ENCODE data around the gene MND1.

The MND1 gene, protein sequence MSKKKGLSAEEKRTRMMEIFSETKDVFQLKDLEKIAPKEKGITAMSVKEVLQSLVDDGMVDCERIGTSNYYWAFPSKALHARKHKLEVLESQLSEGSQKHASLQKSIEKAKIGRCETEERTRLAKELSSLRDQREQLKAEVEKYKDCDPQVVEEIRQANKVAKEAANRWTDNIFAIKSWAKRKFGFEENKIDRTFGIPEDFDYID

DNA sequence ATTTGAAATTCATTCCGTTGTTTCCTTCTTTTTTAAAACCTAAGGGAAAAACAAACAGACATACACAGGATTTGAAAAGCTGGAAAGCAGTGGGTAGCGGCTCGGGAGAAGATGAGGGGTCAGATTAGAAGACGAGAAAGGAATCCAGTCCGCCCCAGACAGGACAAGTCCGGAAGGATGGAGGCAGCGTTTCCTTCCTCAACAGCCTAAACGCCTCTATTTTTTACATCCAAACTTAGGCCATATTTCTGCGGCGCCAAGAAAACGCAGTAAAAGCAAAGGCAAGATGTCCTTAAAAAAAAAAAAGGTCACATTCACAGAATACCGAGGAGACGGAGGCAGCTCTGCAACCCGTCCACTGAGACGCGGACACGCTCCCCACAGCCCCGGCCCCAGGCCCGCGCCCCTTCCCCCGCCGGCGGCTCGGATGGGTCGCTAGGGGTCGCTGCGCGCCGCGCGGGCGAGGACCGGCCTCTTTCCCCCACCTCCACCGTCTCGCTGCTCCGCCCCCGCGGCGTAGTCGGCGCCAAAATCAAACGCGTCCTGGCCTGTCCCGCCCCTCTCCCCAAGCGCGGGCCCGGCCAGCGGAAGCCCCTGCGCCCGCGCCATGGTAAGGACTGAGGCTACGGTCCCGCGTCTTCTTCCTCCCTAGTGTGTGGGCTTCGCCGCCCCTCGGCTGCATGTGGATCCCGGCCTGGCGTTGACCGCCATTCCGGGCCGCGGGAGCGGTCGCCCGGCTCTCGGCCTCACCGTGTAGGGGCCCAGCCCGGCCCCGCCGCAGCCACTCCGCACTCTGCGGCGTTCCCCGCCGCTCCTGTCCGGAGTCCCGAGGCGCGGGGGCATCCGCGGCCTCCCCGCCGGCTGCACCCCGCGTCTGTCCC lies at the start of gene MND1:
TSS of gene MND1 (plus strand) at position 558 of the 881 bp plus-strand sequence. CDS start at position 608, 50 bp downstream.
- peak; percentile 94 for DNase-seq (ENCODE audit: low spot score)

DNA sequence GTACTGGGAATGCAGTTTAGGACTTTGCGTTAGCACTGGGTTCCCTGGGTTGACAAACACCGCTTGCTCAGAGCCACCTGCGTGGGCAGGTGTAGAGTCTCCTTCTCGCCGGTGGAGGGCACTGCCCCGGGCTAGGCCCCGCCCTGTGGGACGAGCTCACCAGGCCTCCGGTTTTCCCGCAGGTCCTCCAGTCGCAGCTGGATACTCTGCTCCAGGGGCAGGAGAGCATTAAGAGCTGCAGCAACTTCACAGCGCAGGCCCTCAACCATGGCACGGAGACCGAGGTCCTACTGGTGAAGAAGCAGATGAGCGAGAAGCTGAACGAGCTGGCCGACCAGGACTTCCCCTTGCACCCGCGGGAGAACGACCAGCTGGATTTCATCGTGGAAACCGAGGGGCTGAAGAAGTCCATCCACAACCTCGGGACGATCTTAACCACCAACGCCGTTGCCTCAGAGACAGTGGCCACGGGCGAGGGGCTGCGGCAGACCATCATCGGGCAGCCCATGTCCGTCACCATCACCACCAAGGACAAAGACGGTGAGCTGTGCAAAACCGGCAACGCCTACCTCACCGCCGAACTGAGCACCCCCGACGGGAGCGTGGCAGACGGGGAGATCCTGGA lies 49.2 kb upstream of the MND1 start:
- DNase-seq (ENCODE audit: low spot score) = no peak

DNA sequence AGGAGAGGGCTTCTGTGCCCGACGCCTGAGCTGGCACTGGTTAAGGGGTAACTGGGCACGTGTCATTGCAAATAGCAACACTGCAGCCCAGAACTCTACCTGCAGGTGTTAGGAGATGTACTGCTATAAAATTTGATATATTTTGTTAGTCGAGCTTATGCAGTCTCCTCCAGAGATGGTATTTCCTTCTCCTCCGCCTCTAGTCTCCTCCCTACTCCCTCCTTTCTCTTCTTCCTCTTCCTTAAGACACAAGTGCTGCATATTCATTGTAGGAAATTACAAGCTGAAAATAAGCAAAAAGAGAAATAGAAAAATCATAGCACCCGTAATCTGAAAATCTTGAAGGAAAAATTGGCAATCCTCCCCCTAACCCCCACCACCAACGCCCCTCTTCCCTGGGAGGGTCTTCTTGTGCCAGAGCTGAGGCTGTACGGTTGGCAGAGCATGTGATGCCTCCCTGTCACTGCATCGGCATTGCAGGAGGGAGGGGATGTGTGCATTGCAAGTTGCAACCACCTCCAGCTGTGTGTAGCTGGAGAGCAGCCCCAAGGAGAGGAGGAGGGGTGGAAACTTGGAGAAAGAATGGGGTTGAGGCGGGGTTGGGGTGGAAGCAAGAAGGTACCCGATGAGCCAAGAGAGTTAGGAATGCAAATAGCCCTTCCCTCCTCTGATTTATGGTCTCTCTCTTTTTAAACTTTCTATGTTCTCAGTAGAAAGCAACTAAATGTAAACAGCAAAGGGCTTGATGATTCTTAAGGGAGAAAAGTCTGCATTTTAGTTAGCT lies 48.3 kb upstream of the MND1 start:
- no peak for DNase-seq (ENCODE audit: low spot score)

DNA sequence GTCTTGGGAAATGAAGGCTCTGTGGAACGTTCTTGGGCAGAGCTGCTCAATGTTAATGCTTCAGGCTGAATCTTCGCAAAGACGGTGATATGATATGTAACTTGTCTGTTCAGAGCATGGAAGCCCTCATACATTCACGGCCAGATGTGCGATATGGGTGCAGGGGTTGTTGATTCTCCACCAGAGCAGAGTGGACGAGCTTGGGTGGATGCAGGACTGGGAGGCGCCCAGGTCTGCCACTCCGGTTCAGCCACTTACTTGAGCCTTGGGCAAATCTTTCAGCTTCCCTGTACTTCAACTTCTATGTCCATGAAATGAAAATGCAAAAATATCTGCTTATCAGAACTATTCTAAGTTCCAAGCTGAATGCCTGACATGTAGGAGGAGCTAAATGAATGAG lies 47.4 kb upstream of the MND1 start:
- no peak for DNase-seq (ENCODE audit: low spot score)

DNA sequence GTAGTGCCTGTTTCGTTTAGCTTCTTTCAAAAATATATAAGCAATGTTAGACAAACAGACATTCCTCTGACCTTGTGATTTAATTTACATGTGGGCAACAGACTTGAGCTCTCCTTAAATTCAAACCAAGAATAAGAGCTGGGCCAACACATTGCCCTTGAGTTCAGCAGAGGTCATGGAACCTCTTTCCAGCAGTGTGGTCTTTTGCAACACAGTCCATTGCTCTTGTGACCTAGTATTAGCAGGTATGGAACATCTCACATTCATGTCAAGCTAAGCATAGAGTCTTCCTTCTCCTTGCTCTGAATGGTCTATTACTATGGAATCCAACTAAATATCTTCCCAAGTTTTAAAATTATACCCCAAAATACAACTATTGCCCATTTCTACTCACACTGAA lies 33.7 kb upstream of the MND1 start:
- no peak for DNase-seq (ENCODE audit: low spot score)

DNA sequence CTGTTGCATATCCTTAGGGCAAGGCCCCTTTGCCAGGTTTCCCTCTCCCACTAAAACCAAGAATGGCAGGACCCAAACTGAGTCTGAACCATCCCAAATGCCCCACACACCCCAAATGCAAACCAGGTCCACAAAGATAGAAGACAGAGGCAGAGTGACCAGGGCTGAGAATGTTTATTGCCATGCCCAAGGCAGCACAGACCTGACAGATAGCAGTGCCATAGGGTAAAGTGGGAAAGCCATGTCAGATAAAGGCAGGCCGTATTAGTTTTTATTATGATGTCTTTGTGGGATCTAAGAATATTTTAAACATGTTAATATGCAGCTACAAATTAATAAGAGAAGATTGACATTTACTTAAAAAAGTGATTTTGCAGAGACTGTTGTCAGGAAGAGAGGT lies 29.6 kb upstream of the MND1 start:
- no peak for DNase-seq (ENCODE audit: low spot score)

DNA sequence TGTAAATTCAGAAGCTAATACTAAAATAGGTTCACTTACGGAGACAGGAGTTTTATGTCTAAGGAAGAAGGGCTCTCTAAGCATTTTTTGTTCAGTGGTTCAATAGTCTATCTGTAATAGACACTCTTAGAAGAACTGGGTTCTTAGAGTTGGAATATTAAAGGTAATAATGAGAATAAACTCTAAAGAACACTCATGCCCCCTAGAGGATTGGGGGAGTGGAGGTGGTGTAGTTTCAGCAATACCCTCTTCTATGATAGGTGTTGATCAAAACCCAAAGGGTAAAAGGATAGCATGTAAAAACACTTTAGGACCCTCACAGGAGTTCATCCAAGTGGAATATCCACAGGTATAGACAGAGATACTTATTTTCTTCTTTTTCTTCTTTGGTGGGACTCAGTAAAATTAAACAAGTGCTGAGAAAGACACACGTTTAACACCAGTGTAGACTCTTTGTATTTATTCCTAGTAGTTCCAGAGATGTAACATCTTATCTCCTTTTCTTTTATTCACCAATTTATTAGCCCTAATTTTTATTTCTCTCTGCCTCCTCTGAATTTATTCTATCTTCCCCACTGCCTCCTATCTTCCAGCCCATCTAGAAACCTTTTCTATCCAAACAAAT lies 25.7 kb upstream of the MND1 start:
- peak; percentile 39 for DNase-seq (ENCODE audit: low spot score)

DNA sequence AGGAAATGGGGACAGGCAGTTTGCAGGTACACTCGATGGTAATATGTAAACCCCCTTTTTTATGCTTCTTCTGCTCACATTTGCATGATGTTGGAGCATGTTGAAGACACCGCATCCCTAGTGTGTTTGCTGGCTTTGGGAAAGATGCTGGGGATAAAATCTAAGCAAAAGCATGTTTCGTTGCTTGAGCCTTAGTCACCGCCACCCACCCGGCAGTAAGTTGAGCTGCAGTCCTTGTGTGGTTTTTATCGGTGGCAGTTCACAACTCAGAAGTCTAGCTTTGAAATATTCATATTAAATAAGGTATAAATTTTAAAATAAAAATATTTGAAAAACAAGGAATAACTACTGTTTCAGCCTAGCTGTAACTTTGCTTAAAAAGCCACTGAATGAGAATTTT lies 21.7 kb upstream of the MND1 start:
- no peak for DNase-seq (ENCODE audit: low spot score)

DNA sequence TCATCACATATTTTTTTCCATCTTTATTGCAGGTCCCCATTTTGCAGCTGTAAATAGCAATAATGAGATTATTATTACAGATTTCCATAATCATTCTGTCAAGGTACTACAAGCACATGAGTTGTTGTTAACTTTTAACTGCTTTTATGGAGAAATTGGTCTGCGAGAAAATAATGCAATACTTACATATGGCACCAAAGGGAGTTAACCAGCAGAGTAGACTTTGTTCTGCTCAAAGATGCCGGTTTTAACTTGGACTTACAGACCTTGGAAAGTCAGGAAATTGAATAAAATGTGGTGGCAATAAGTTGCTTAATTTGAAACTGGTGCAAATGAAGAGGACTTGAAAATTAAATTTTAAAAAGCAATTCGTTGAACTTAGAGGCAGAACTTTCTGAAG lies 20.4 kb upstream of the MND1 start:
- no peak for DNase-seq (ENCODE audit: low spot score)

DNA sequence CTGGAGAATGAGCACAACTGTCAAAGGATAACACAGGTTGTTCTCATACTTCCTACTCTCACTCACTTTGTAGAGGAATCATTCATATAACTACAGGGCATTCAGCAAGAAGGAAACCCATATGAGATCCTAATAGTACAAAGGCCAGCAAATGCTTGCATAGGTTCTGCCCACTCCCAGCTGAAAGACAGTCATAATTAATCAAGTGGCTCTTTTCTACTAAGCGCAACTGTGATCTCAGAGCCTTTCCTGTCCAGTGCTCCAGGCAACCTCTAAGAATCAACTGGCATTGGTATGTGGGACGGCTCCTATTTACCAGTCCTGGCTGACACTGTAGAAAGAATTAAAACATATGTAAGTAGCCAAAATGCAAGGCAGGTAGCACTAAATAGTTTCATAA lies 18.9 kb upstream of the MND1 start:
- DNase-seq (ENCODE audit: low spot score) = no peak

DNA sequence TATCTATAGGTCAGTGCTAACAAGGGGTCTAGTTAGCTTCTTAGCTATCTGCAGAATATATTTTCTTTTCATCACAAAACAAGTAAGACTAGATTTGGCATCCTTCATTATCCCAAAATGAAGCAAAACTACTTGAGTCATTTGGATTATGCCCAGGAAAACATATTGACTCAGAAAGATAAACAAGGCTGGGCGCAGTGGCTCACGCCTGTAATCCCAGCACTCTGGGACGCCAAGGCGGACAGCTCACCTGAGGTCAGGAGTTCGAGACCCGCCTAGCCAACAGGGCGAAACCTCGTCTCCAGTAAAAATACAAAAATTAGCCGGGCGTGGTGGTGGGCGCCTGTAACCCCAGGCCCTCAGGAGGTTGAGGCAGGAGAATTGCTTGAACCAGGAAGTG lies 18.0 kb upstream of the MND1 start:
- no peak for DNase-seq (ENCODE audit: low spot score)

DNA sequence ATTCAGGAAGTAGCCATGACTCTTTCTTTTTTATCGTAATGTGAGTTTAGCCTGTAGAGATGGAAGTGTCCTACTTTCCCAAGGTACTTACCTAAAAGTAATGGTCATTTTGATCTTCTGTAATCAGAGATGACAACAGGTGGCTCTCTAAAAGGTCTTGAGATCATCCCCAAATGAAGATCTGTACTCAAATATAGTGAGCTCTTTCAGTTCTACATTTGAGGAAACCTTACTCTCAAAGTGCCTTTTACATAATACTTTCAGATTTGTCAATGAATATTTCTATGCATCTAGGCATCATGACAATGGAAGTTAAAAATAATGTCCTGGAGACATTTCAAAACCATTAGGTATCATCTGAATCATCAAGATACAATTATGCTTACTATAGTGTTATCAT lies 17.2 kb upstream of the MND1 start:
- no peak for DNase-seq (ENCODE audit: low spot score)

DNA sequence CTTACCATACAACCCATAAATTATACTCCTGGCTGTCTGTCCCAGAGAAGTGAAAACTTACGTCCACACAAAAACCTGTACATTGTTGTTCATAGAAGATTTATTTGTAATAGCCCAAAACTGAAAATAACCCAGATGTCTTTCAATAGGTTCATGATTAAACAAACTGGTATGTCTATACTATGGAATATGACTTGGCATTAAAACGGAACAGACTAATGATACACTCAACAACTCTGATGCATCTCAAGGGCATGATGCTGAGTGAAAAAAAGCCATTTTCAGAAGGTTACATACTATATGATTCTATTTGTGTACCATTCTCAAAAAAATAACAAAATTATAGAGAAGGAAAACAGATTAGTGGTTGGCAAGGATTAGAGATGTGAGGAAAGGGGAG lies 11.6 kb upstream of the MND1 start:
- DNase-seq (ENCODE audit: low spot score) = no peak

DNA sequence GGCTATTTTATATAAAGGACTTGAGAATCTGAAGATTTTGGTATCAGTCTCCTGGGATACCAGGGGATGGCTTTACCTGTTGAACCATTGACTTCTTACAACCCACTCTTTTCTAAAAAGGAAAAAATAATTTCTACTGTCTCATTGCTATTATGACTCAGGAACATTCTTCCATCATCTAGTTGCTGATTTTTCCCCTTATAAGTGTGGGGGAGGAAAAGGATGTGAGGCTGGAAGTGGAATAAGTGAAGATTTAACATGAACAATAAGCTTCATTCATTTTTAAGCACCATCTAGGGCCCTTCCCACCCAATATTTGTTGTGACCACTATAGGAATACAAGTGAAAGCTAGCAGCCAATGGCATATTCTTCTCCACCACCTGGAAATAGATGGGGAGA lies 10.6 kb upstream of the MND1 start:
- DNase-seq (ENCODE audit: low spot score) = no peak

DNA sequence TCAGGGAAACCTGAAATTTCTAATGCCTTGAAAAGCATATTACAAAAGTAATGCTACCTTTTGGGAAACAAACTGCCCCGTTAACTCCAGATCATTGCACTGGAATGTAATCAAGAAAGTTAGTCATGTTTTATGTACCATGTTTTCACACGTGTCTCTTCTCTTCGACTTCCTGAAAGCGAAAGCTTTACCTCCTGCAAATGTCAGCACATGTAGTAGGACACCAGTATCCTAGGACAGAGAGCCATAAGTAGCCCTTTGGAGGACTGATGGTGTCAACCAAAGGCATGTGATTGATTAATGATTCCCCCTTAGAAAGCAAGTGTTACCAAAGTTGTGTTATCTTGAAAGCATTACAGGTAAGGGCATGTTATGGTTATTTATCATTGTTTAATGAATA lies 8.8 kb upstream of the MND1 start:
- no peak for DNase-seq (ENCODE audit: low spot score)

DNA sequence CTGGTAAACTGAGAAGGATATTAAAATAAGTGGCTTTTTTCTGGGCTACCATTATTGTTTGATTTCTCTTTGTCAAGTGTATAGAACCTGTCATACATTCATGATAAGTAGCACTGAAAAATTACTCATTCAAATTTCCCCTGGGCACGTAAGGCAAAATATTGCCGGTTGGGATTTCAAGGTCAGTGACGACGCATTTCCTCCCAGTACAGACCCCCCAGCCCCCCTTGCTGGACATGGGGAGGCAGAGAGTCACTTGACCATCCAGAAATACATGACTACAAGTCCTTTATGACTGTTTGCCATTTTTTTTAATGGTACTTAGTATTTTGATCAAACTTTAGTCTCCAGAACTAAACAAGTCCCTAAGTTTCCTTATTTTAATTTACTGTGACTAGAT lies 6.8 kb upstream of the MND1 start:
- no peak for DNase-seq (ENCODE audit: low spot score)

DNA sequence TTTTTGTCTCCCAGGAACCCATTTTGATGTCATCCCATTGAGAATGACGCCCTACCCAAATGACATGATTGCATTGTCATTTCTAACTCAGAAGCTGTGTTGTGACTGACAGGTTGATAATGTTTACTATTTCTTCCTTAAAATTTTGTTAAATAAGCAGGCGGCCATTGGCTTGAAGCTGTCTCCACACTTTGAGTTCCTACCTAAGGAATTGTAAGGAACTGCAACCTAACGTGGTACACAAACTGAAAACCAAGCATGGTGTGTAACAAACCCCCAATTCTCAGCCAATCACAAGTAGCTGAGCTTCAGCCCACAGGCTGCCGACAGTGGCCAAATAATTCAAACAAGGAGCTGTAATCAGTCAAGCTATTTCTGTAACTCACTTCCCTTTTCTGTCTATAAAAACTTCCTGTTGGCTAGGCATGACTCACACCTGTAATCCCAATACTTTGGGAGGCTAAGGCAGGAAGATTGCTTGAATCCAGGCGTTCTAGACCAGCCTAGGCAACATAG lies 2.9 kb upstream of the MND1 start:
- no peak for DNase-seq (ENCODE audit: low spot score)

DNA sequence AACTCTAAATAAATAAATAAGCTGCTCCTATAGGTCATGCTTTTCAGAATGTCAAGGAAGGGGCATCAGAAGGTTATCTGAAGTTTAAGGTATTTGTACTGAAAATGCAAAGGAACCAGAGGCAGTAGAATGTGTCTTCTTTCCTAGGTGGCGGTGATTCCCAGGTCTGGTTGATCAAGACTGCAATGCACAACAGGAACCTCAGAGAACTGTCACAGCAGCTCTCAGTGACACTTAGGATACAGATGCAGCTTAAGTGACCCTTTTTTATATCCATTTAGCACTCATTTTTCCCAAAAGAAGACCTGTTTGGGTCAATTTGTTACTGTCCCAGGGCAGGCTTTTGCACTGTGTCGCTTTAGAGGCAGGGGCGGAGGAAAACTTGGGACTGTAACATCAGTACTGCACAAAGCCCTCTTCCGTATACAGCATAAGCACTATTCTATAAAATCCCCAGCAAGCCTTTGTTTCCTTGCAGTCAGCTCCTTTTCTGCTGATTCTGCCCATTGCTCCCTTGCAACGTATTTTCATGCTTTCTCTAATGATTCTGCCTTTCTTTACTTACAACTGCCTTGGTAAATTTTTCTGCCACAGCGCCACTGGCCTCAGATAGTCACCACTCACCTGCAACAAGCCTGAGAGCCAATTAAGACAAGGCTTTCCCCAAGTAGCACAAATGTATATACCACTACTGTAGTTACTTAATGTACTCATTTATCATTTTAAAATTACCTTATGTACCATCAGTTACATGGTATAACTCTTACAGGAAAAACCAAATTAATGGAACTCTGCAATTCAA lies 1.5 kb upstream of the MND1 start:
- DNase-seq (ENCODE audit: low spot score) = no peak

DNA sequence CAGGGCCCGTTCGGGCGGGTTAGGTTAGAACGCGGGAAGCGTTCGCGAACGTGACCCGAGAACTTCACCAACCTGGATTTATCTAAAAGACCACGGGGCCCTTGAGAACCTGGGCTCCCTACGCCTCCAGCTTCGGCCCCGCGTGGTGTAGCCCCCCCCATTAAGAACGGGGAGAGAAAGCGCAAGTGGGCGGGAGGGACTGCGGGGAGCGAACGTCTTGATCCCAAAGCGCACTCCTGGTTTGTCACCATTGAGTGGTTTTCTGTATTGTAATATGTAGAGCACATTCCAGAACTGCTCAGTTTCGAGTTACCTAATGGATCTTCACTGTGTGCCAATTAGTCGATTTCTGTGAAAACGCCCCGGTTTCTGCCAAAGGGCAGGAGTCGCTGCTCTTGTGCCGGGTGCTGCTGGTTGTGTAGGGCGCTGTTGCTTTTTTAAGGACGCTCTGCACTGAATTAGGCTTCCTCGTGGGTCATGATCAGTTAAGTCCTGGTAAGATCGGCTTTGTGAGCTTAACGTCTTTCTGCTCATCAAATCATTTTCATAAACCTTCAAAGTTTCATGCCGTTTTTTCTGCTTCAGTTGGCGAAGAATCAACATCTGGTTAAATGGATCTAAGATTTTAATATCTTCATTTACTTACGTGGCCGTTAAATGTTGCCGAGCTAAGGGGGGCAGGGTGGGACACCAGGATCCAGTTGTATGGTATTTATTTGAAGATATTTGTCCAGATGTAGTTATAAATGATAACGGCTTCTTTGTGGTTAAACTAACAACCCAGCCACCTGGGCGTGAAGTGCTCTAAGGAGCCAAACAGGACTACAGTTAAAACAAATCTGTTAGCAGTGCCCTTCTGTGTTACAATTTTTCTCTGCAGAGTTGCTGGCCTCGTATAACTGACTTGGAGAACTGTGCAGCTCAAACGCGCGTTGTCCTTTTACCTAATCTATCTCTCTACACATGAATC lies 809 bp downstream of the MND1 start:
- DNase-seq (ENCODE audit: low spot score) = peak; percentile 63

DNA sequence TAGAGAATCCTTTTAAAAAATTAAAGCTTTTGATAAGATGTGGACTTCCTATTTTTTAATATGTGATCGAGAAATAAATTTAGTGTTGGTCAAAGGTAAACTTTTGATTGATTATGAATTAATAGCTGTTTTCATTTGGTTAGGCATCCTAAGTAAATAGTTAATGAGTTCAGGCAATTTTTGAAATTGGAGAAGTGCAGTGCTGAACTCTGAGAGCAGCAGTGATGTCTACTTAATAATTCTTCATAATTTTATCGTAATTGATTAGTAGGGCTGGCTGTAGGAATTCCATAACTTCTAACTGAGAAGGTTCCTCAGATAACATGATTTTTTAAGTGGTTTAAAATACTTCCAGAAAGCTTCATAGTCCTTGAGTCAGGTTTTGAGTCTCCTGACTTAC lies 1.5 kb downstream of the MND1 start:
- no peak for DNase-seq (ENCODE audit: low spot score)
